C4-2B (cell line): Measurements from ENCODE around the gene CCDC196.
"Not testable (repeated sequence)": the region's sequence is repeated elsewhere in the genome, so short reads cannot be mapped to it uniquely, and the experiment has no call there.

Experiments
- H3K27ac ChIP-seq: fragments of 450-650 bp; 2 replicates; pipeline ENCODE4 v1.5.1; 2017
- CTCF ChIP-seq: fragments of 450-650 bp; conservative IDR thresholded peaks from 2 replicates; pipeline ENCODE4 v1.5.1; 2017; ENCODE audit warnings: mild to moderate bottlenecking
- ZFX ChIP-seq: fragments of 450-650 bp; IDR thresholded peaks from 2 replicates; pipeline ENCODE4 v1.6.1; 2017

Gene CCDC196

GRCh38 chr14:66539034-66539433 is 52.9 kb downstream of the CCDC196 start:
- no peak overlapping the region for H3K27ac ChIP-seq
- no peak for TF ChIP-seq CTCF
- TF ChIP-seq ZFX, result no peak

- H3K27ac ChIP-seq, result no peak overlapping the region
- TF ChIP-seq CTCF, result no peak
- no peak for TF ChIP-seq ZFX
These were observed 53.9 kb downstream of the CCDC196 start for GRCh38 chr14:66540038-66540437.

- no peak overlapping the region for H3K27ac ChIP-seq
- TF ChIP-seq CTCF (no peak), ZFX (no peak)
These were observed 55.5 kb downstream of the CCDC196 start for GRCh38 chr14:66541627-66542026.

- TF ChIP-seq CTCF (no peak), ZFX (no peak)
- no peak overlapping the region for H3K27ac ChIP-seq
These were observed 57.8 kb downstream of the CCDC196 start for GRCh38 chr14:66543996-66544395.

- H3K27ac ChIP-seq, result not testable (repeated sequence)
These were observed 59.0 kb downstream of the CCDC196 start for GRCh38 chr14:66545191-66545590.

GRCh38 chr14:66545751-66546150 is 59.6 kb downstream of the CCDC196 start:
- not testable (repeated sequence) for H3K27ac ChIP-seq
